HepG2 (cell line): ENCODE measurements around the gene VAMP8. TPM values are rescaled to one million over a fixed set of nuclear protein-coding genes. Genes with fewer than 3 reads are reported as not detected.

Experiments
- ATAC-seq: fragments of 200-7000 bp; cut with Tn5 transposase; 3 replicates; pipeline ENCODE4 v1.9.1; 2020; ENCODE audit warnings: mild to moderate bottlenecking, moderate library complexity
- BruUV-seq: library from RNA; stranded (reverse); fragments of 400-500 nt; replicated peaks from 2 replicates; lab custom pipeline; 2021; lab: Mats Ljungman, UMichigan
- CTCF ChIA-PET: fragments of 300-600 bp; formaldehyde crosslinking; extraction: SDS; loops from one replicate; lab custom pipeline; 2021; ENCODE audit warnings: low total read pairs, inconsistent platforms, low intra/inter-chr PET ratio; lab: Yijun Ruan, JAX
- POLR2A ChIA-PET: fragments of 350-600 bp; sonication (Branson Sonifier 250); formaldehyde crosslinking; loops from one replicate; lab custom pipeline; 2020; ENCODE audit warnings: antibody characterized with exemption, inconsistent platforms; lab: Yijun Ruan, JAX
- DNase-seq: peaks from one replicate; pipeline ENCODE4 v3.0.0-alpha.2; 2015; ENCODE audit warnings: low spot score
- FAIRE-seq: peaks from 3 replicates; lab custom pipeline; 2011; peaks lifted over from hg19 to GRCh38; lab: Jason Lieb, UNC
- H2AFZ ChIP-seq: one replicate; pipeline ENCODE4 v1.6.1; 2011; ENCODE audit warnings: low read length, inconsistent platforms
- H3K27ac ChIP-seq: fragments of 300-600 bp; 3 replicates; pipeline ENCODE4 v1.8.0; 2011; ENCODE audit warnings: mixed run types, mild to moderate bottlenecking, mixed read lengths, low read length, inconsistent platforms; ENCODE audit not compliant: insufficient read depth; ENCODE audit errors: extremely low read length
- H3K27me3 ChIP-seq, 2 experiments: fragments of 200-600 bp in 1 of 2; 2 replicates in 1 of 2; 3 replicates in 1 of 2; pipeline versions ENCODE4 v1.6.0 to v1.8.0; 2011; ENCODE audit warnings: low read length in 2 of 2, mild to moderate bottlenecking in 2 of 2, moderate library complexity in 2 of 2, inconsistent platforms in 1 of 2; ENCODE audit not compliant: insufficient read depth in 2 of 2, control insufficient read depth in 1 of 2
- H3K36me3 ChIP-seq, 2 experiments: fragments of 200-600 bp in 1 of 2; replicated peaks in 1 of 2; 2 replicates in 1 of 2; 3 replicates in 1 of 2; pipeline versions ENCODE4 v1.5.1 to v1.8.0; 2011; ENCODE audit warnings: low read length in 2 of 2, inconsistent platforms in 1 of 2; ENCODE audit not compliant: insufficient read depth in 2 of 2, control insufficient read depth in 1 of 2
- H3K4me1 ChIP-seq: 2 replicates; pipeline ENCODE4 v1.5.1; 2012; ENCODE audit warnings: low read length, inconsistent platforms; ENCODE audit not compliant: insufficient read depth
- H3K4me2 ChIP-seq: 2 replicates; pipeline ENCODE4 v1.6.0; 2011; ENCODE audit warnings: low read depth, low read length, inconsistent platforms
- H3K4me3 ChIP-seq, 3 experiments: fragments of 200-600 bp in 1 of 3; sonication (generic), shearing (Covaris generic) in 1 of 3; replicated peaks in 1 of 3; 2 replicates each; pipeline ENCODE4 v1.5.1; 2011 to 2016; ENCODE audit warnings: low read length in 3 of 3, inconsistent platforms in 2 of 3, low read depth in 2 of 3, mild to moderate bottlenecking in 2 of 3, control low read depth in 1 of 3, mixed read lengths in 1 of 3; ENCODE audit not compliant: insufficient read depth in 1 of 3
- H3K79me2 ChIP-seq: one replicate; pipeline ENCODE4 v1.6.1; 2011; ENCODE audit warnings: low read length, inconsistent platforms; ENCODE audit not compliant: insufficient read depth
- H3K9ac ChIP-seq: 2 replicates; pipeline ENCODE4 v1.6.0; 2011; ENCODE audit warnings: mild to moderate bottlenecking, low read depth, low read length, inconsistent platforms; ENCODE audit not compliant: insufficient read depth
- H3K9me3 ChIP-seq: 2 replicates; pipeline ENCODE4 v1.5.1; 2012; ENCODE audit warnings: mild to moderate bottlenecking, low read length
- H4K20me1 ChIP-seq: 2 replicates; pipeline ENCODE4 v1.6.0; 2011; ENCODE audit warnings: inconsistent platforms, mild to moderate bottlenecking, low read length, moderate library complexity; ENCODE audit not compliant: insufficient read depth
- MXI1 ChIP-seq: IDR thresholded peaks from 3 replicates; pipeline ENCODE4 v1.6.1; 2012; ENCODE audit warnings: low read depth, low read length, inconsistent platforms, borderline replicate concordance
- NAIF1 ChIP-seq: sonication (generic); formaldehyde crosslinking; IDR thresholded peaks from 2 replicates; pipeline ENCODE4 v1.5.0; 2020; ENCODE audit warnings: mild to moderate bottlenecking, missing genetic modification reagents, borderline replicate concordance
- NFIC ChIP-seq: IDR thresholded peaks from 2 replicates; pipeline ENCODE4 v1.6.1; 2012; ENCODE audit warnings: mild to moderate bottlenecking, low read length, inconsistent platforms
- POLR2G ChIP-seq: fragments of 200-400 bp; formaldehyde crosslinking; IDR thresholded peaks from 2 replicates; pipeline ENCODE4 v1.6.1; 2018; ENCODE audit warnings: mild to moderate bottlenecking, low read depth, low read length, moderate library complexity
- RBM22 ChIP-seq: fragments of 200-400 bp; formaldehyde crosslinking; optimal IDR thresholded peaks from 2 replicates; pipeline ENCODE3; 2017; ENCODE audit warnings: mild to moderate bottlenecking, low read length, moderate library complexity
- SP5 ChIP-seq: IDR thresholded peaks from 2 replicates; pipeline ENCODE4 v1.6.1; 2016; ENCODE audit warnings: low read depth, borderline replicate concordance
- TARDBP ChIP-seq: sonication (generic); formaldehyde crosslinking; IDR thresholded peaks from 2 replicates; pipeline ENCODE4 v1.8.0; 2022; ENCODE audit warnings: mild to moderate bottlenecking, missing genetic modification reagents
- ZFP91 ChIP-seq: sonication (generic); formaldehyde crosslinking; IDR thresholded peaks from 2 replicates; pipeline ENCODE4 v1.9.0; 2022; ENCODE audit warnings: missing genetic modification reagents, mild to moderate bottlenecking, borderline replicate concordance
- ZNF143 ChIP-seq: sonication (generic); formaldehyde crosslinking; IDR thresholded peaks from 2 replicates; pipeline ENCODE4 v1.4.0; 2020; ENCODE audit warnings: missing genetic modification reagents
- ZNF549 ChIP-seq: sonication (generic); formaldehyde crosslinking; IDR thresholded peaks from 2 replicates; pipeline ENCODE4 v1.5.0; 2020; ENCODE audit warnings: missing genetic modification reagents
- ZNF629 ChIP-seq: sonication (generic); formaldehyde crosslinking; conservative IDR thresholded peaks from 2 replicates; pipeline ENCODE4 v1.5.0; 2020; ENCODE audit warnings: missing genetic modification reagents
- WGBS: methylation state at CpG from one replicate; pipeline ENCODE4 v1.1.6; 2017; ENCODE audit warnings: low lambda C conversion rate; 5-methylcytosine and 5-hydroxymethylcytosine counted together
- in situ Hi-C: cut with HindIII; loops from 2 replicates; pipeline ENCODE4 v1.10.0; 2017; ENCODE audit warnings: low pct_unique_long_range_greater_than_20kb; ENCODE audit not compliant: extremely low pct_ligation_motif_present
- intact Hi-C: fragments of 100-400 bp; cut with micrococcal nuclease; formaldehyde crosslinking; loops from one replicate; pipeline ENCODE4 v1.10.0; 2022; ENCODE audit not compliant: unreplicated experiment
- polyA plus RNA-seq, 8 experiments: library from polyadenylated mRNA; depleted of rRNA in 3 of 8; stranded (reverse) in 7 of 8; unstranded in 1 of 8; fragments of >200 nt; fragmentation: Illumina TruSeq in 4 of 8; extraction: Trizol in 4 of 8; gene quantifications; 2 replicates each; pipeline versions ENCODE4 v1.2.1 to v1.2.3, GENCODE V29; 2011 to 2016; ENCODE audit warnings: low read depth in 4 of 8, missing spikeins in 1 of 8, mixed read lengths in 1 of 8; ENCODE audit not compliant: insufficient read depth in 1 of 8
- total RNA-seq, 5 experiments: library from RNA; depleted of rRNA; stranded (reverse); fragments of >200 nt; fragmentation: Illumina TruSeq; extraction: Trizol; gene quantifications; 2 replicates each; pipeline ENCODE4 v1.2.3, GENCODE V29; 2016; ENCODE audit warnings: low read depth in 1 of 5
- TF ChIP-seq, protein P1 (sequence below): sonication (generic); formaldehyde crosslinking; IDR thresholded peaks from 2 replicates; pipeline ENCODE4 v1.4.0; 2020; ENCODE audit warnings: missing genetic modification reagents, borderline replicate concordance
- TF ChIP-seq, protein P2 (sequence below): IDR thresholded peaks from 2 replicates; pipeline ENCODE4 v1.6.1; 2016; ENCODE audit warnings: low read depth, missing genetic modification reagents, missing compliant biosample characterization

The VAMP8 gene
- total and polyA plus RNA-seq, 2 of the 13 experiments (the other 11 are each of a cell fraction or from before 2014, with no cell fraction given) = 83.3 to 157 TPM

DNA sequence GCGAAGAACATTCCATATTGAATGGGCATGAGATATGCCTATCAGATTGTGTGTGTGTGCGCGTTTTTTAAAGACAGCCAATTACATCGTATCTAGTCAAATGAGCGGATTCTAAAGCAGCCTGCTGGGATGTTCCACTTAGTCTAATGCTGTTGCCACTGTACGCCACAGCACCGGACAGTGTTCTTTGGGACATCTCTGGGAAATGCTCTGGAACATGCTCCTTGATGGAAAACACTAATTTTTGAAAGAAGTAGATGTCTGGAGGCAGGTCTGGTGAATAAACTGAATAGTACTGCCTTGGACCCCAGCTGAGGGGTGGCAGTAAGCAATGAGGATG, 28.7 kb downstream of the VAMP8 start:
- CTCF ChIA-PET = no interaction called here
- H3K79me2 ChIP-seq = peaks cover 40% of the 10 kb centered on the region
- peaks cover 9 to 24% of the 10 kb centered on the region in 2 experiments for H3K36me3 ChIP-seq
- H3K27ac ChIP-seq = peak overlapping the region; percentile 17
- no peak overlapping the region for H2AFZ ChIP-seq
- H3K9ac ChIP-seq = no peak overlapping the region
- no peak for ATAC-seq
- no TSS peak for BruUV-seq
- POLR2A ChIA-PET = interaction anchor here (0.6 to 25.9 kb wide), 9 partner anchors 10 to 241 kb away, joined by 3 to 795 read pairs (median 13); partner anchors contain the start of genes GGCX, MAT2A, RNF181 and SH2D6
- in situ Hi-C loops (no loop called here), intact Hi-C loops (no loop called here)
- no peaks in the 10 kb centered on the region for H4K20me1 ChIP-seq
- no peaks in the 10 kb centered on the region; a peak in 1 of 5 replicates for H3K27me3 ChIP-seq
- FAIRE-seq = no peak
- no peak overlapping the region for H3K4me3 ChIP-seq
- H3K4me2 ChIP-seq = peak overlapping the region; percentile 86; the same call in 1 of the 2 replicates
- peaks cover 77% of the 10 kb centered on the region for H3K4me1 ChIP-seq
- 92% methylated on average over 7 of the region's 7 CpGs for WGBS
- DNase-seq = no peak
- no peaks in the 10 kb centered on the region for H3K9me3 ChIP-seq
- TF ChIP-seq, protein P1, sequence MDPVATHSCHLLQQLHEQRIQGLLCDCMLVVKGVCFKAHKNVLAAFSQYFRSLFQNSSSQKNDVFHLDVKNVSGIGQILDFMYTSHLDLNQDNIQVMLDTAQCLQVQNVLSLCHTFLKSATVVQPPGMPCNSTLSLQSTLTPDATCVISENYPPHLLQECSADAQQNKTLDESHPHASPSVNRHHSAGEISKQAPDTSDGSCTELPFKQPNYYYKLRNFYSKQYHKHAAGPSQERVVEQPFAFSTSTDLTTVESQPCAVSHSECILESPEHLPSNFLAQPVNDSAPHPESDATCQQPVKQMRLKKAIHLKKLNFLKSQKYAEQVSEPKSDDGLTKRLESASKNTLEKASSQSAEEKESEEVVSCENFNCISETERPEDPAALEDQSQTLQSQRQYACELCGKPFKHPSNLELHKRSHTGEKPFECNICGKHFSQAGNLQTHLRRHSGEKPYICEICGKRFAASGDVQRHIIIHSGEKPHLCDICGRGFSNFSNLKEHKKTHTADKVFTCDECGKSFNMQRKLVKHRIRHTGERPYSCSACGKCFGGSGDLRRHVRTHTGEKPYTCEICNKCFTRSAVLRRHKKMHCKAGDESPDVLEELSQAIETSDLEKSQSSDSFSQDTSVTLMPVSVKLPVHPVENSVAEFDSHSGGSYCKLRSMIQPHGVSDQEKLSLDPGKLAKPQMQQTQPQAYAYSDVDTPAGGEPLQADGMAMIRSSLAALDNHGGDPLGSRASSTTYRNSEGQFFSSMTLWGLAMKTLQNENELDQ = no peak
- TF ChIP-seq ZNF143 (CRISPR knock-in tag) (no peak), POLR2G (peak; percentile 52; the same call in 1 of the 2 replicates), NAIF1 (CRISPR knock-in tag) (no peak), RBM22 (peak; percentile 80), ZNF629 (CRISPR knock-in tag) (no peak), NFIC (0 out of 2 replicates have a peak, but pooled peaks have one; percentile 6), ZFP91 (CRISPR knock-in tag) (no peak), SP5 (CRISPR knock-in tag) (no peak), MXI1 (no peak), ZNF549 (no peak), TARDBP (CRISPR knock-in tag) (0 out of 2 replicates have a peak, but pooled peaks have one; percentile 18)
- TF ChIP-seq, protein P2, sequence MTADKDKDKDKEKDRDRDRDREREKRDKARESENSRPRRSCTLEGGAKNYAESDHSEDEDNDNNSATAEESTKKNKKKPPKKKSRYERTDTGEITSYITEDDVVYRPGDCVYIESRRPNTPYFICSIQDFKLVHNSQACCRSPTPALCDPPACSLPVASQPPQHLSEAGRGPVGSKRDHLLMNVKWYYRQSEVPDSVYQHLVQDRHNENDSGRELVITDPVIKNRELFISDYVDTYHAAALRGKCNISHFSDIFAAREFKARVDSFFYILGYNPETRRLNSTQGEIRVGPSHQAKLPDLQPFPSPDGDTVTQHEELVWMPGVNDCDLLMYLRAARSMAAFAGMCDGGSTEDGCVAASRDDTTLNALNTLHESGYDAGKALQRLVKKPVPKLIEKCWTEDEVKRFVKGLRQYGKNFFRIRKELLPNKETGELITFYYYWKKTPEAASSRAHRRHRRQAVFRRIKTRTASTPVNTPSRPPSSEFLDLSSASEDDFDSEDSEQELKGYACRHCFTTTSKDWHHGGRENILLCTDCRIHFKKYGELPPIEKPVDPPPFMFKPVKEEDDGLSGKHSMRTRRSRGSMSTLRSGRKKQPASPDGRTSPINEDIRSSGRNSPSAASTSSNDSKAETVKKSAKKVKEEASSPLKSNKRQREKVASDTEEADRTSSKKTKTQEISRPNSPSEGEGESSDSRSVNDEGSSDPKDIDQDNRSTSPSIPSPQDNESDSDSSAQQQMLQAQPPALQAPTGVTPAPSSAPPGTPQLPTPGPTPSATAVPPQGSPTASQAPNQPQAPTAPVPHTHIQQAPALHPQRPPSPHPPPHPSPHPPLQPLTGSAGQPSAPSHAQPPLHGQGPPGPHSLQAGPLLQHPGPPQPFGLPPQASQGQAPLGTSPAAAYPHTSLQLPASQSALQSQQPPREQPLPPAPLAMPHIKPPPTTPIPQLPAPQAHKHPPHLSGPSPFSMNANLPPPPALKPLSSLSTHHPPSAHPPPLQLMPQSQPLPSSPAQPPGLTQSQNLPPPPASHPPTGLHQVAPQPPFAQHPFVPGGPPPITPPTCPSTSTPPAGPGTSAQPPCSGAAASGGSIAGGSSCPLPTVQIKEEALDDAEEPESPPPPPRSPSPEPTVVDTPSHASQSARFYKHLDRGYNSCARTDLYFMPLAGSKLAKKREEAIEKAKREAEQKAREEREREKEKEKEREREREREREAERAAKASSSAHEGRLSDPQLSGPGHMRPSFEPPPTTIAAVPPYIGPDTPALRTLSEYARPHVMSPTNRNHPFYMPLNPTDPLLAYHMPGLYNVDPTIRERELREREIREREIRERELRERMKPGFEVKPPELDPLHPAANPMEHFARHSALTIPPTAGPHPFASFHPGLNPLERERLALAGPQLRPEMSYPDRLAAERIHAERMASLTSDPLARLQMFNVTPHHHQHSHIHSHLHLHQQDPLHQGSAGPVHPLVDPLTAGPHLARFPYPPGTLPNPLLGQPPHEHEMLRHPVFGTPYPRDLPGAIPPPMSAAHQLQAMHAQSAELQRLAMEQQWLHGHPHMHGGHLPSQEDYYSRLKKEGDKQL = no peak
